SK-N-SH treated with all-trans-retinoic acid at 6 μM for 48 hours (cell line): Measurements from ENCODE around the gene KCNH1.

Experiments used
- CSRNP3 ChIP-seq: fragments of 250-450 bp; sonication (Bioruptor Pico); IDR thresholded peaks from 2 replicates; pipeline ENCODE4 v1.5.1; 2021; ENCODE audit warnings: mild to moderate bottlenecking, moderate library complexity
- POU6F1 ChIP-seq: fragments of 250-450 bp; sonication (Bioruptor Pico); IDR thresholded peaks from 2 replicates; pipeline ENCODE4 v1.8.0; 2021; ENCODE audit warnings: low read depth, mild to moderate bottlenecking, moderate library complexity, borderline replicate concordance
- TCF4 ChIP-seq: fragments of 250-450 bp; sonication (Bioruptor Pico); IDR thresholded peaks from 2 replicates; pipeline ENCODE4 v1.8.0; 2021; ENCODE audit warnings: mild to moderate bottlenecking, moderate library complexity, borderline replicate concordance

- TF ChIP-seq TCF4 (CRISPR knock-in tag) (no peak), CSRNP3 (CRISPR knock-in tag) (no peak), POU6F1 (no peak)
Observed at GRCh38 chr1:210815641-210816550, 318.1 kb downstream of the KCNH1 start.
